Activated CD4-positive, alpha-beta T cell treated with anti-CD3 and anti-CD28 coated beads, Interleukin-2, Interleukin-6, amounts not matched to agents 100 ng/mL and 50 ng/mL, durations not matched to agents 16 hours and 8 hours (primary cell): ENCODE measurements around the gene NCSTN.
A peak's percentile ranks its signal among the peaks of the same experiment; 100 is the strongest.

Experiments
- DNase-seq: peaks from one replicate; pipeline ENCODE4 v3.0.0-alpha.2; 2020

The NCSTN gene

GRCh38 chr1:160353223-160353622 is 10.0 kb downstream of the NCSTN start:
- no peak for DNase-seq

GRCh38 chr1:160354388-160354985 is 11.3 kb downstream of the NCSTN start:
- peak; percentile 34 for DNase-seq

- no peak for DNase-seq
These were observed 14.3 kb downstream of the NCSTN start for GRCh38 chr1:160357286-160358002.

- DNase-seq = no peak
These were observed 14.9 kb downstream of the NCSTN start for GRCh38 chr1:160358073-160358472.

GRCh38 chr1:160359559-160360226 is 16.5 kb downstream of the NCSTN start:
- DNase-seq = no peak

- DNase-seq = no peak
These were observed 17.1 kb downstream of the NCSTN start for GRCh38 chr1:160360227-160360695.

- DNase-seq = no peak
These were observed 18.0 kb downstream of the NCSTN start for GRCh38 chr1:160361199-160361598.

GRCh38 chr1:160361814-160362167 is 18.6 kb downstream of the NCSTN start:
- DNase-seq = no peak

- DNase-seq = no peak
These were observed 19.2 kb downstream of the NCSTN start for GRCh38 chr1:160362168-160362957.

GRCh38 chr1:160363010-160363409 is 19.8 kb downstream of the NCSTN start:
- no peak for DNase-seq

GRCh38 chr1:160363951-160364735 is 21.0 kb downstream of the NCSTN start:
- no peak for DNase-seq

- no peak for DNase-seq
These were observed 22.1 kb downstream of the NCSTN start for GRCh38 chr1:160365325-160365724.

GRCh38 chr1:160366731-160367515 is 23.7 kb downstream of the NCSTN start, which contains the start of gene NHLH1:
NHLH1 (plus strand) TSS chr1:160367071; CDS start chr1:160370732, 3,661 bp downstream.
- no peak for DNase-seq

- no peak for DNase-seq
These were observed 24.3 kb downstream of the NCSTN start for GRCh38 chr1:160367516-160367900.

GRCh38 chr1:160367934-160368923 is 25.0 kb downstream of the NCSTN start:
- DNase-seq = no peak

- no peak for DNase-seq
These were observed 25.9 kb downstream of the NCSTN start for GRCh38 chr1:160369087-160369486.

GRCh38 chr1:160370561-160371345 is 27.6 kb downstream of the NCSTN start:
- DNase-seq = no peak

- no peak for DNase-seq
These were observed 28.1 kb downstream of the NCSTN start for GRCh38 chr1:160371346-160371631.

- no peak for DNase-seq
These were observed 28.6 kb downstream of the NCSTN start for GRCh38 chr1:160371756-160372155.

- DNase-seq = no peak
These were observed 30.5 kb downstream of the NCSTN start for GRCh38 chr1:160373696-160374095.
